Mesendoderm (in vitro differentiated cells): ENCODE results near the gene PECR.

Experiments used
- DNase-seq: peaks from one replicate; pipeline ENCODE4 v3.0.0; 2013
- H2AK5ac ChIP-seq: 2 replicates; pipeline ENCODE4 v1.6.1; 2013; ENCODE audit warnings: low read length, inconsistent platforms
- H2BK120ac ChIP-seq: 2 replicates; pipeline ENCODE4 v1.6.1; 2013; ENCODE audit warnings: low read depth, mild to moderate bottlenecking, low read length, moderate library complexity, mixed read lengths
- H2BK15ac ChIP-seq: replicated peaks from 2 replicates; pipeline ENCODE4 v1.6.1; 2013; ENCODE audit warnings: low read depth, mild to moderate bottlenecking, moderate library complexity
- H2BK5ac ChIP-seq: 2 replicates; pipeline ENCODE4 v1.6.1; 2013; ENCODE audit warnings: low read length, inconsistent platforms
- H3K18ac ChIP-seq: 2 replicates; pipeline ENCODE4 v1.6.1; 2013; ENCODE audit warnings: mild to moderate bottlenecking, low read length, mixed read lengths
- H3K23ac ChIP-seq: one replicate; pipeline ENCODE4 v1.6.1; 2013; ENCODE audit warnings: low read length
- H3K27ac ChIP-seq: 2 replicates; pipeline ENCODE4 v1.5.1; 2013; ENCODE audit warnings: low read depth, mild to moderate bottlenecking, inconsistent platforms, low read length, moderate library complexity
- H3K27me3 ChIP-seq: 2 replicates; pipeline ENCODE4 v1.6.1; 2013; ENCODE audit warnings: low read length, control low read depth, mild to moderate bottlenecking, inconsistent platforms; ENCODE audit not compliant: insufficient read depth, poor library complexity
- H3K36me3 ChIP-seq: 2 replicates; pipeline ENCODE4 v1.6.1; 2013; ENCODE audit warnings: low read length, inconsistent platforms; ENCODE audit not compliant: control insufficient read depth, insufficient read depth
- H3K4ac ChIP-seq: one replicate; pipeline ENCODE4 v1.6.1; 2013; ENCODE audit warnings: low read depth, mild to moderate bottlenecking, low read length, moderate library complexity
- H3K4me1 ChIP-seq: 2 replicates; pipeline ENCODE4 v1.6.1; 2013; ENCODE audit warnings: low read depth, low read length, inconsistent platforms; ENCODE audit not compliant: control insufficient read depth
- H3K4me2 ChIP-seq: 2 replicates; pipeline ENCODE4 v1.6.1; 2013; ENCODE audit warnings: low read length
- H3K4me3 ChIP-seq: 2 replicates; pipeline ENCODE4 v1.5.1; 2013; ENCODE audit warnings: mild to moderate bottlenecking, low read length
- H3K56ac ChIP-seq: one replicate; pipeline ENCODE4 v1.6.1; 2013; ENCODE audit warnings: low read length
- H3K79me1 ChIP-seq: 2 replicates; pipeline ENCODE4 v1.6.1; 2013; ENCODE audit warnings: low read length, inconsistent platforms
- H3K79me2 ChIP-seq: 2 replicates; pipeline ENCODE4 v1.6.1; 2013; ENCODE audit warnings: mild to moderate bottlenecking, low read length; ENCODE audit not compliant: control insufficient read depth, insufficient read depth
- H3K9ac ChIP-seq: 2 replicates; pipeline ENCODE4 v1.6.1; 2013; ENCODE audit warnings: low read length, inconsistent platforms
- H4K5ac ChIP-seq: one replicate; pipeline ENCODE4 v1.6.1; 2013; ENCODE audit warnings: low read length
- H4K8ac ChIP-seq: one replicate; pipeline ENCODE4 v1.6.1; 2013; ENCODE audit warnings: low read depth, mild to moderate bottlenecking, control low read depth, low read length, moderate library complexity
- WGBS: extraction: QIAGEN DNeasy Blood & Tissue Kit; methylation state at CpG from one replicate; pipeline ENCODE4 v1.1.7; 2013; ENCODE audit warnings: low lambda C conversion rate, missing lambda C conversion rate; ENCODE audit not compliant: insufficient coverage; ENCODE audit errors: extremely low coverage; 5-methylcytosine and 5-hydroxymethylcytosine counted together

Gene PECR

GRCh38 chr2:216074380-216074779 is 7.2 kb downstream of the PECR start:
- Histone ChIP-seq H2AK5ac (no peak overlapping the region), H3K4me2 (no peak overlapping the region), H3K79me2 (no peaks in the 10 kb centered on the region), H3K23ac (no peak overlapping the region), H3K27ac (no peak overlapping the region), H3K18ac (no peak overlapping the region), H3K4me3 (no peak overlapping the region), H4K8ac (no peak overlapping the region), H4K5ac (no peak overlapping the region), H2BK120ac (no peak overlapping the region), H3K4ac (no peak overlapping the region), H3K27me3 (no peaks in the 10 kb centered on the region), H3K9ac (no peak overlapping the region), H3K56ac (no peak overlapping the region), H2BK5ac (no peak overlapping the region), H3K79me1 (no peaks in the 10 kb centered on the region), H3K4me1 (no peaks in the 10 kb centered on the region), H2BK15ac (no peak overlapping the region), H3K36me3 (no peaks in the 10 kb centered on the region)
- no peak for DNase-seq
- WGBS, result no CpG with 5 or more reads among the region's 1 CpG

- H3K27me3 ChIP-seq, result no peaks in the 10 kb centered on the region
- no peak overlapping the region for H4K8ac ChIP-seq
- no peaks in the 10 kb centered on the region for H3K36me3 ChIP-seq
- H3K27ac ChIP-seq, result no peak overlapping the region
- H3K4me3 ChIP-seq, result no peak overlapping the region
- no peak overlapping the region for H3K4me2 ChIP-seq
- H3K4ac ChIP-seq, result no peak overlapping the region
- H3K79me1 ChIP-seq, result no peaks in the 10 kb centered on the region
- H3K9ac ChIP-seq, result no peak overlapping the region
- H3K4me1 ChIP-seq, result no peaks in the 10 kb centered on the region
- H2BK15ac ChIP-seq, result no peak overlapping the region
- H3K23ac ChIP-seq, result no peak overlapping the region
- DNase-seq, result no peak
- no peak overlapping the region for H2AK5ac ChIP-seq
- H2BK120ac ChIP-seq, result no peak overlapping the region
- no peak overlapping the region for H3K18ac ChIP-seq
- H4K5ac ChIP-seq, result no peak overlapping the region
- H3K79me2 ChIP-seq, result no peaks in the 10 kb centered on the region
- no peak overlapping the region for H2BK5ac ChIP-seq
- H3K56ac ChIP-seq, result no peak overlapping the region
These were observed 7.8 kb downstream of the PECR start for GRCh38 chr2:216073773-216074172.

GRCh38 chr2:216072473-216072872 is 9.1 kb downstream of the PECR start:
- Histone ChIP-seq H3K9ac (no peak overlapping the region), H3K79me2 (no peaks in the 10 kb centered on the region), H4K5ac (no peak overlapping the region), H3K4me1 (no peaks in the 10 kb centered on the region), H2BK120ac (no peak overlapping the region), H2BK15ac (no peak overlapping the region), H3K4ac (no peak overlapping the region), H3K4me2 (no peak overlapping the region), H3K4me3 (no peak overlapping the region), H3K79me1 (no peaks in the 10 kb centered on the region), H3K56ac (no peak overlapping the region), H3K27me3 (no peaks in the 10 kb centered on the region), H2AK5ac (no peak overlapping the region), H3K18ac (no peak overlapping the region), H3K27ac (no peak overlapping the region), H4K8ac (no peak overlapping the region), H2BK5ac (no peak overlapping the region), H3K23ac (no peak overlapping the region), H3K36me3 (no peaks in the 10 kb centered on the region)
- DNase-seq, result no peak

GRCh38 chr2:216071111-216071851 is 10.3 kb downstream of the PECR start:
- Histone ChIP-seq H3K4ac (no peak overlapping the region), H2BK5ac (no peak overlapping the region), H3K4me3 (no peak overlapping the region), H3K18ac (no peak overlapping the region), H3K4me2 (no peak overlapping the region), H3K23ac (no peak overlapping the region), H3K79me1 (no peaks in the 10 kb centered on the region), H3K36me3 (no peaks in the 10 kb centered on the region), H2BK15ac (no peak overlapping the region), H3K27ac (no peak overlapping the region), H3K79me2 (no peaks in the 10 kb centered on the region), H4K5ac (no peak overlapping the region), H4K8ac (no peak overlapping the region), H3K9ac (no peak overlapping the region), H2AK5ac (no peak overlapping the region), H2BK120ac (no peak overlapping the region), H3K4me1 (no peaks in the 10 kb centered on the region), H3K56ac (no peak overlapping the region), H3K27me3 (no peaks in the 10 kb centered on the region)
- WGBS, result no CpG with 5 or more reads among the region's 12 CpGs
- DNase-seq, result no peak

- Histone ChIP-seq H4K8ac (no peak overlapping the region), H2BK15ac (no peak overlapping the region), H3K4ac (no peak overlapping the region), H3K36me3 (no peaks in the 10 kb centered on the region), H4K5ac (no peak overlapping the region), H3K4me1 (no peaks in the 10 kb centered on the region), H3K56ac (no peak overlapping the region), H3K23ac (no peak overlapping the region), H3K79me2 (no peaks in the 10 kb centered on the region), H3K27me3 (no peaks in the 10 kb centered on the region), H2BK120ac (no peak overlapping the region), H3K18ac (no peak overlapping the region), H3K79me1 (no peaks in the 10 kb centered on the region), H3K4me3 (no peak overlapping the region), H3K4me2 (no peak overlapping the region), H3K9ac (no peak overlapping the region), H2BK5ac (no peak overlapping the region), H2AK5ac (no peak overlapping the region), H3K27ac (no peak overlapping the region)
- DNase-seq, result no peak
- no CpG with 5 or more reads among the region's 6 CpGs for WGBS
These were observed 11.4 kb downstream of the PECR start for GRCh38 chr2:216070195-216070594.

GRCh38 chr2:216069028-216069427 is 12.6 kb downstream of the PECR start:
- no peaks in the 10 kb centered on the region for H3K36me3 ChIP-seq
- WGBS, result no CpG with 5 or more reads among the region's 2 CpGs
- no peak overlapping the region for H2BK120ac ChIP-seq
- H2BK5ac ChIP-seq, result no peak overlapping the region
- H3K18ac ChIP-seq, result no peak overlapping the region
- H3K9ac ChIP-seq, result no peak overlapping the region
- no peaks in the 10 kb centered on the region for H3K79me1 ChIP-seq
- H3K4me3 ChIP-seq, result no peak overlapping the region
- no peak overlapping the region for H2AK5ac ChIP-seq
- no peak overlapping the region for H3K56ac ChIP-seq
- no peaks in the 10 kb centered on the region for H3K79me2 ChIP-seq
- H3K23ac ChIP-seq, result no peak overlapping the region
- H3K4me1 ChIP-seq, result no peaks in the 10 kb centered on the region
- no peak overlapping the region for H4K5ac ChIP-seq
- no peak overlapping the region for H2BK15ac ChIP-seq
- no peaks in the 10 kb centered on the region for H3K27me3 ChIP-seq
- no peak for DNase-seq
- no peak overlapping the region for H3K4ac ChIP-seq
- no peak overlapping the region for H3K4me2 ChIP-seq
- H4K8ac ChIP-seq, result no peak overlapping the region
- H3K27ac ChIP-seq, result no peak overlapping the region
